Measurements from ENCODE around the gene LIAS.
"Not testable (repeated sequence)": the region's sequence is repeated elsewhere in the genome, so short reads cannot be mapped to it uniquely, and the experiment has no call there.

Gene LIAS

GRCh38 chr4:39458505-39459300 lies at the start of gene LIAS, which contains the start of gene RPL9:
Gene LIAS, plus strand, starts transcription at chr4:39459056. Its CDS starts 62 bp downstream, at chr4:39459118.
Gene RPL9, minus strand, starts transcription at chr4:39458922. Its CDS starts 483 bp downstream, at chr4:39458439.
- DNase-seq: peak; percentile 73 to 79

GRCh38 chr4:39410415-39410814 lies 48.4 kb upstream of the LIAS start:
- DNase-seq: no peak

- DNase-seq: not testable (repeated sequence)
Observed at GRCh38 chr4:39411561-39411960, 47.3 kb upstream of the LIAS start.

GRCh38 chr4:39415678-39416283 lies 43.1 kb upstream of the LIAS start:
- DNase-seq: no peak

GRCh38 chr4:39422247-39422646 lies 36.6 kb upstream of the LIAS start:
- no peak for DNase-seq

GRCh38 chr4:39425297-39425696 lies 33.6 kb upstream of the LIAS start:
- DNase-seq: not testable (repeated sequence)

- no peak for DNase-seq
Observed at GRCh38 chr4:39426728-39427127, 32.1 kb upstream of the LIAS start.

- DNase-seq: no peak
Observed at GRCh38 chr4:39427520-39428114, 31.2 kb upstream of the LIAS start.

- no peak for DNase-seq
Observed at GRCh38 chr4:39429476-39430334, 29.2 kb upstream of the LIAS start.

GRCh38 chr4:39433878-39434492 lies 24.9 kb upstream of the LIAS start:
- no peak for DNase-seq

- DNase-seq: no peak
Observed at GRCh38 chr4:39435659-39436563, 22.9 kb upstream of the LIAS start.

GRCh38 chr4:39441593-39441992 lies 17.3 kb upstream of the LIAS start:
- no peak for DNase-seq

GRCh38 chr4:39442998-39443397 lies 15.9 kb upstream of the LIAS start:
- DNase-seq: no peak

GRCh38 chr4:39446483-39446841 lies 12.4 kb upstream of the LIAS start:
- DNase-seq: no peak

GRCh38 chr4:39446842-39447573 lies 11.8 kb upstream of the LIAS start:
- no peak for DNase-seq

- no peak for DNase-seq
Observed at GRCh38 chr4:39450618-39451017, 8.2 kb upstream of the LIAS start.

- DNase-seq: no peak
Observed at GRCh38 chr4:39451423-39452023, 7.3 kb upstream of the LIAS start.

GRCh38 chr4:39452153-39452859 lies 6.5 kb upstream of the LIAS start:
- no peak for DNase-seq

- DNase-seq: no peak
Observed at GRCh38 chr4:39452860-39453587, 5.8 kb upstream of the LIAS start.
